DOHH2 (cell line): ENCODE data around the gene ADAMTS16.

ENCODE experiments used
- H3F3A ChIP-seq: fragments of 200-600 bp; sonication (generic), shearing (Covaris generic); 2 replicates; pipeline ENCODE4 v1.6.0; 2016; ENCODE audit warnings: antibody characterized with exemption, mild to moderate bottlenecking; ENCODE audit not compliant: control insufficient read depth, insufficient read depth
- H3K27ac ChIP-seq: fragments of 200-600 bp; sonication (generic); 2 replicates; pipeline ENCODE4 v1.5.1; 2014; ENCODE audit warnings: low read depth, mild to moderate bottlenecking, low read length, moderate library complexity
- H3K27me3 ChIP-seq: fragments of 200-600 bp; sonication (generic); 2 replicates; pipeline ENCODE4 v1.6.1; 2014; ENCODE audit warnings: mild to moderate bottlenecking, low read length, mixed read lengths; ENCODE audit not compliant: control insufficient read depth
- H3K36me3 ChIP-seq: fragments of 200-600 bp; sonication (generic); 2 replicates; pipeline ENCODE4 v1.6.1; 2014; ENCODE audit warnings: mild to moderate bottlenecking, low read length, moderate library complexity, mixed read lengths; ENCODE audit not compliant: control insufficient read depth
- H3K4me1 ChIP-seq: fragments of 200-600 bp; sonication (generic); 2 replicates; pipeline ENCODE4 v1.6.1; 2014; ENCODE audit warnings: mild to moderate bottlenecking, low read length, mixed read lengths; ENCODE audit not compliant: control insufficient read depth
- H3K4me2 ChIP-seq: fragments of 200-600 bp; sonication (generic); 2 replicates; pipeline ENCODE4 v1.6.0; 2014; ENCODE audit warnings: mild to moderate bottlenecking, low read length, moderate library complexity
- H3K4me3 ChIP-seq: fragments of 200-600 bp; sonication (generic); 2 replicates; pipeline ENCODE4 v1.5.1; 2014; ENCODE audit warnings: mild to moderate bottlenecking, low read length, mixed read lengths
- H3K79me2 ChIP-seq: fragments of 200-600 bp; sonication (generic); 2 replicates; pipeline ENCODE4 v1.6.1; 2014; ENCODE audit warnings: mild to moderate bottlenecking, low read length, mixed read lengths; ENCODE audit not compliant: control insufficient read depth
- H3K9me2 ChIP-seq: fragments of 200-600 bp; sonication (generic); replicated peaks from 2 replicates; pipeline ENCODE4 v1.6.1; 2014; ENCODE audit warnings: mild to moderate bottlenecking, low read length, mixed read lengths; ENCODE audit not compliant: control insufficient read depth
- H3K9me3 ChIP-seq: fragments of 200-600 bp; sonication (generic); 2 replicates; pipeline ENCODE4 v1.6.1; 2014; ENCODE audit warnings: antibody characterized with exemption, low read length, mixed read lengths; ENCODE audit not compliant: control insufficient read depth, insufficient read depth
- H4K20me1 ChIP-seq: fragments of 200-600 bp; sonication (generic); 2 replicates; pipeline ENCODE4 v1.6.0; 2014; ENCODE audit warnings: low read depth, mild to moderate bottlenecking, antibody characterized with exemption, low read length, moderate library complexity; ENCODE audit not compliant: control insufficient read depth, insufficient read depth
- EZH2phosphoT487 ChIP-seq: fragments of 200-600 bp; sonication (generic); IDR thresholded peaks from 2 replicates; pipeline ENCODE4 v1.6.1; 2017; ENCODE audit warnings: borderline replicate concordance, mild to moderate bottlenecking, antibody characterized with exemption, low read length, moderate library complexity, mixed read lengths
- TF ChIP-seq, protein P1 (sequence below): fragments of 200-600 bp; sonication (generic); IDR thresholded peaks from one replicate; pipeline ENCODE4 v1.5.1; 2014; ENCODE audit warnings: antibody characterized with exemption, mild to moderate bottlenecking, low read depth, low read length; ENCODE audit not compliant: poor library complexity, severe bottlenecking

Gene ADAMTS16

DNA sequence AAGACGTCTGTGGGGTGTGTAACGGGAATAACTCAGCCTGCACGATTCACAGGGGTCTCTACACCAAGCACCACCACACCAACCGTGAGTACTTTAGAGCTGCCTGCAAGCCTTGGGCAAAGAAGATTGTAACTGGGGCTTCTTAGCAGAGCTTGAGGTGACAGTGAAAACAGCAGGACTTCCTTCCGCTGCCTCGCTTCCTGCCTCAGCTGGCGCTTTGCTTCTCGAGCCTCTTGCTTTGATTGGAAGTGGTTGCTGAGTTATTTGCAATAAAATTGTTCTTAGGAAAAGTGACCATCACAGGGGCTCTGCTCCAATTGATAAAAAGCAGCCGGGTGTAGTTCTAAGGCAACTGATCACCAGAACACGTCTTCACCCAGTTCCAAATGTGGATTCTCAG is 99.1 kb downstream of the ADAMTS16 start:
- no peaks in the 10 kb centered on the region for H3K79me2 ChIP-seq
- H3K9me2 ChIP-seq: no peaks in the 10 kb centered on the region

DNA sequence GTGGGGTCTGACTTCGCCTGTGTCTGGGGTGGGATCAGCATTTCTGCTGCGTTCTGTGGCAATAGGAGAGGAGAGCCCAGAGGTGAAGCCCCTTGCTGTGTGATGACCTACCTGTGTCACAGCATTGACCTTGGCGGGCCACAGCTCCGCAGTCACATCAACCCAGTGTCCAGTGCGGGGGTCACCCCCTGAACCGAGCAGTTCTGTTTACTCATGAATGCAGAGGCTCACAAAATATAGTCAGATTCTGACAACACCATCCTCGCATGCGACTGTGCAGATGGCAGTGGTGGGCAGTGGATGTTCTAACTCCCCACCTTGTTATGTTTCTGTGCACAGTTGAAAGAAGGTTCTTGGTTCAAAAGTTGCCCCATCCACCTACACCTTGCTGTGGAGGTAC is 100.1 kb downstream of the ADAMTS16 start:
- Histone ChIP-seq H3K4me3 (no peak overlapping the region), H3K9me3 (no peaks in the 10 kb centered on the region), H3K27ac (no peak overlapping the region), H3K4me1 (no peaks in the 10 kb centered on the region), H3K9me2 (no peaks in the 10 kb centered on the region), H3K36me3 (no peaks in the 10 kb centered on the region), H3K27me3 (no peaks in the 10 kb centered on the region), H3F3A (no peaks in the 10 kb centered on the region), H3K79me2 (no peaks in the 10 kb centered on the region), H4K20me1 (no peaks in the 10 kb centered on the region), H3K4me2 (no peak overlapping the region)
- TF ChIP-seq, protein P1, sequence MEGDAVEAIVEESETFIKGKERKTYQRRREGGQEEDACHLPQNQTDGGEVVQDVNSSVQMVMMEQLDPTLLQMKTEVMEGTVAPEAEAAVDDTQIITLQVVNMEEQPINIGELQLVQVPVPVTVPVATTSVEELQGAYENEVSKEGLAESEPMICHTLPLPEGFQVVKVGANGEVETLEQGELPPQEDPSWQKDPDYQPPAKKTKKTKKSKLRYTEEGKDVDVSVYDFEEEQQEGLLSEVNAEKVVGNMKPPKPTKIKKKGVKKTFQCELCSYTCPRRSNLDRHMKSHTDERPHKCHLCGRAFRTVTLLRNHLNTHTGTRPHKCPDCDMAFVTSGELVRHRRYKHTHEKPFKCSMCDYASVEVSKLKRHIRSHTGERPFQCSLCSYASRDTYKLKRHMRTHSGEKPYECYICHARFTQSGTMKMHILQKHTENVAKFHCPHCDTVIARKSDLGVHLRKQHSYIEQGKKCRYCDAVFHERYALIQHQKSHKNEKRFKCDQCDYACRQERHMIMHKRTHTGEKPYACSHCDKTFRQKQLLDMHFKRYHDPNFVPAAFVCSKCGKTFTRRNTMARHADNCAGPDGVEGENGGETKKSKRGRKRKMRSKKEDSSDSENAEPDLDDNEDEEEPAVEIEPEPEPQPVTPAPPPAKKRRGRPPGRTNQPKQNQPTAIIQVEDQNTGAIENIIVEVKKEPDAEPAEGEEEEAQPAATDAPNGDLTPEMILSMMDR: no peak
- no peak for TF ChIP-seq EZH2phosphoT487

More for the DNA sequence above, 99.1 kb downstream of the ADAMTS16 start:
- H3F3A ChIP-seq: no peaks in the 10 kb centered on the region
- H3K27me3 ChIP-seq: no peaks in the 10 kb centered on the region
- no peak overlapping the region for H3K27ac ChIP-seq
- no peak overlapping the region for H3K4me2 ChIP-seq
- no peaks in the 10 kb centered on the region for H3K4me1 ChIP-seq
- no peaks in the 10 kb centered on the region for H4K20me1 ChIP-seq
- H3K4me3 ChIP-seq: no peak overlapping the region
- H3K9me3 ChIP-seq: no peaks in the 10 kb centered on the region; the same call in 1 of the 2 replicates
- no peaks in the 10 kb centered on the region for H3K36me3 ChIP-seq
- TF ChIP-seq EZH2phosphoT487: no peak
- TF ChIP-seq, protein P1: no peak

DNA sequence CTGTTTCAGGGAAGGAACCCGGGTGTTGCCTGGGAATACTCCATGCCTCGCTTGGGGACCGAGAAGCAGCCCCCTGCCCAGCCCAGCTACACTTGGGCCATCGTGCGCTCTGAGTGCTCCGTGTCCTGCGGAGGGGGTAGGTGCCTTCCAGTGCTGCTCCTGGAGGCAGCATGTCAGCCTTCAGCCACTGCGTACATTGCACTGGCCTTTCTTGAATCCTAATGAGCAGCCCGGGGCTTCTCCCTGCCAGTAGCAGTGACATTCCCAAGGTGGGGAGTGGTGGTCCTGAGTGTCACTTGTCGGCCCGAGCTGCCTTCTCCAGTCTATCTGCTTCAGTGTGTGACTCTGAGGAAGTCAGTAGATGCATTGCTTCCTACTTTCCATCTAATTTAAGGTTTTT is 101.9 kb downstream of the ADAMTS16 start:
- H3K4me2 ChIP-seq: no peak overlapping the region
- no peaks in the 10 kb centered on the region for H3K36me3 ChIP-seq
- TF ChIP-seq, protein P1: no peak

DNA sequence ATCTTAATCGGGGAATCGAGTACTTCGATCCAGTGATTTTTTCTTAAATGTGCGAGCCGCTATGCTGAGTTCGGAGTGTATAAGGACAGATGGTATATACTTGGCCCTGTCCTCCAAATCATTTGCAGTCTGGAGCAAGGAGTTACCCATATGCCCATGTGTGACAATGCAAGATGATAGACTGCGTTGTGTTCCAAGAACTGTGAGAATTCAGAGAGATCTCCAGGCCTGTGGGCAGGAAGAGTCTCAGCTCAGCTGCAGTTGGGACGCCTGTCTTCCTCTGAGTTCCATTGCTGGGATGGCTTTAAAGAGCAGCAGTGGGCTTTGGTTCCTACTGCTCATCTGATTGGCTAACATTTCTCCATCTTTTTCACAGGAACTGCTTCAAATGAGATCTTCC is 106.6 kb downstream of the ADAMTS16 start:
- Histone ChIP-seq H3K4me2 (no peak overlapping the region), H3K36me3 (no peaks in the 10 kb centered on the region), H3K4me1 (no peaks in the 10 kb centered on the region), H3K4me3 (no peak overlapping the region), H3K9me2 (no peaks in the 10 kb centered on the region), H4K20me1 (no peaks in the 10 kb centered on the region), H3K27ac (no peak overlapping the region), H3K79me2 (no peaks in the 10 kb centered on the region), H3F3A (no peaks in the 10 kb centered on the region), H3K9me3 (no peaks in the 10 kb centered on the region), H3K27me3 (no peaks in the 10 kb centered on the region)
- TF ChIP-seq EZH2phosphoT487: no peak
- TF ChIP-seq, protein P1: no peak

More for the DNA sequence above, 101.9 kb downstream of the ADAMTS16 start:
- no peak overlapping the region for H3K4me3 ChIP-seq
- no peaks in the 10 kb centered on the region for H3K27me3 ChIP-seq
- H4K20me1 ChIP-seq: no peaks in the 10 kb centered on the region
- no peaks in the 10 kb centered on the region for H3K4me1 ChIP-seq
- H3K9me2 ChIP-seq: no peaks in the 10 kb centered on the region
- no peak overlapping the region for H3K27ac ChIP-seq
- H3K9me3 ChIP-seq: no peaks in the 10 kb centered on the region
- no peaks in the 10 kb centered on the region for H3F3A ChIP-seq
- no peaks in the 10 kb centered on the region for H3K79me2 ChIP-seq
